ES-I3 (cell line): ENCODE measurements around the gene RNASE13.

Source experiments
- H3K36me3 ChIP-seq: 2 replicates; pipeline ENCODE4 v1.6.1; 2013; ENCODE audit warnings: mild to moderate bottlenecking, low read length, control low read depth, moderate library complexity; ENCODE audit not compliant: insufficient read depth
- H3K4me1 ChIP-seq: 2 replicates; pipeline ENCODE4 v1.6.1; 2013; ENCODE audit warnings: mild to moderate bottlenecking, control low read depth, low read length; ENCODE audit not compliant: insufficient read depth
- H3K9ac ChIP-seq: 2 replicates; pipeline ENCODE4 v1.6.1; 2013; ENCODE audit warnings: low read depth, mild to moderate bottlenecking, low read length, moderate library complexity
- H3K9me3 ChIP-seq: 2 replicates; pipeline ENCODE4 v1.6.1; 2013; ENCODE audit warnings: mild to moderate bottlenecking, low read length, moderate library complexity; ENCODE audit not compliant: control insufficient read depth, insufficient read depth

The RNASE13 gene

GRCh38 chr14:21034707-21035106, at the start of gene RNASE13:
TSS of gene RNASE13 (minus strand) at chr14:21034807. CDS start at chr14:21034288, 519 bp downstream.
- Histone ChIP-seq H3K36me3 (no peaks in the 10 kb centered on the region), H3K9ac (no peak within 1 kb of the TSS), H3K4me1 (peaks cover 7% of the 10 kb centered on the region), H3K9me3 (no peaks in the 10 kb centered on the region)

GRCh38 chr14:21084396-21084795, 49.8 kb upstream of the RNASE13 start:
- no peak overlapping the region for H3K9ac ChIP-seq
- H3K9me3 ChIP-seq: no peaks in the 10 kb centered on the region
- no peaks in the 10 kb centered on the region for H3K4me1 ChIP-seq
- H3K36me3 ChIP-seq: no peaks in the 10 kb centered on the region; the same call in 1 of the 2 replicates

- no peak overlapping the region for H3K9ac ChIP-seq
- H3K36me3 ChIP-seq: no peaks in the 10 kb centered on the region; the same call in 1 of the 2 replicates
- H3K9me3 ChIP-seq: no peaks in the 10 kb centered on the region
- H3K4me1 ChIP-seq: no peaks in the 10 kb centered on the region
These were observed 49.1 kb upstream of the RNASE13 start for GRCh38 chr14:21083565-21084325.

- no peaks in the 10 kb centered on the region for H3K9me3 ChIP-seq
- H3K9ac ChIP-seq: no peak overlapping the region
- no peaks in the 10 kb centered on the region for H3K4me1 ChIP-seq
- H3K36me3 ChIP-seq: no peaks in the 10 kb centered on the region; the same call in 1 of the 2 replicates
These were observed 47.0 kb upstream of the RNASE13 start for GRCh38 chr14:21081521-21082142.

GRCh38 chr14:21078726-21079125, 44.1 kb upstream of the RNASE13 start:
- Histone ChIP-seq H3K4me1 (no peaks in the 10 kb centered on the region), H3K9me3 (no peaks in the 10 kb centered on the region), H3K36me3 (no peaks in the 10 kb centered on the region; the same call in 1 of the 2 replicates), H3K9ac (no peak overlapping the region)

- no peaks in the 10 kb centered on the region for H3K4me1 ChIP-seq
- H3K36me3 ChIP-seq: no peaks in the 10 kb centered on the region; the same call in 1 of the 2 replicates
- H3K9ac ChIP-seq: no peak overlapping the region
- H3K9me3 ChIP-seq: no peaks in the 10 kb centered on the region
These were observed 43.7 kb upstream of the RNASE13 start for GRCh38 chr14:21078287-21078686.

GRCh38 chr14:21077672-21078071, 43.1 kb upstream of the RNASE13 start:
- Histone ChIP-seq H3K9ac (no peak overlapping the region), H3K36me3 (no peaks in the 10 kb centered on the region; the same call in 1 of the 2 replicates), H3K9me3 (no peaks in the 10 kb centered on the region), H3K4me1 (no peaks in the 10 kb centered on the region)

GRCh38 chr14:21075719-21076437, 41.3 kb upstream of the RNASE13 start:
- H3K9ac ChIP-seq: no peak overlapping the region
- peaks cover 7% of the 10 kb centered on the region; the same call in 1 of the 2 replicates for H3K4me1 ChIP-seq
- H3K36me3 ChIP-seq: no peaks in the 10 kb centered on the region

GRCh38 chr14:21074398-21075272, 40.0 kb upstream of the RNASE13 start:
- no peaks in the 10 kb centered on the region for H3K36me3 ChIP-seq
- peaks cover 7% of the 10 kb centered on the region; the same call in 1 of the 2 replicates for H3K4me1 ChIP-seq
- no peaks in the 10 kb centered on the region for H3K9me3 ChIP-seq
- H3K9ac ChIP-seq: no peak overlapping the region

More at GRCh38 chr14:21075719-21076437, 41.3 kb upstream of the RNASE13 start:
- H3K9me3 ChIP-seq: no peaks in the 10 kb centered on the region

- no peaks in the 10 kb centered on the region for H3K36me3 ChIP-seq
- peaks cover 7% of the 10 kb centered on the region; the same call in 1 of the 2 replicates for H3K4me1 ChIP-seq
These were observed 39.3 kb upstream of the RNASE13 start for GRCh38 chr14:21073921-21074320.

GRCh38 chr14:21072781-21073339, 38.3 kb upstream of the RNASE13 start:
- Histone ChIP-seq H3K9me3 (no peaks in the 10 kb centered on the region), H3K4me1 (peaks cover 7% of the 10 kb centered on the region; the same call in 1 of the 2 replicates), H3K9ac (no peak overlapping the region), H3K36me3 (no peaks in the 10 kb centered on the region)

More at GRCh38 chr14:21073921-21074320, 39.3 kb upstream of the RNASE13 start:
- H3K9ac ChIP-seq: no peak overlapping the region
- no peaks in the 10 kb centered on the region for H3K9me3 ChIP-seq

GRCh38 chr14:21072031-21072473, 37.4 kb upstream of the RNASE13 start:
- H3K9me3 ChIP-seq: no peaks in the 10 kb centered on the region
- H3K9ac ChIP-seq: peak overlapping the region; percentile 67
- H3K36me3 ChIP-seq: no peaks in the 10 kb centered on the region
- H3K4me1 ChIP-seq: peaks cover 7% of the 10 kb centered on the region; the same call in 1 of the 2 replicates

GRCh38 chr14:21071225-21072030, 36.8 kb upstream of the RNASE13 start:
- H3K9ac ChIP-seq: peak overlapping the region; percentile 67
- peaks cover 7% of the 10 kb centered on the region; the same call in 1 of the 2 replicates for H3K4me1 ChIP-seq
- no peaks in the 10 kb centered on the region for H3K9me3 ChIP-seq
- no peaks in the 10 kb centered on the region for H3K36me3 ChIP-seq
